Brain pericyte (primary cell): ENCODE measurements around the gene SMIM24.

Experiments used
- DNase-seq: peaks from one replicate; pipeline ENCODE4 v3.0.0-alpha.2; 2012; ENCODE audit warnings: low read depth, low spot score

The SMIM24 gene

DNA sequence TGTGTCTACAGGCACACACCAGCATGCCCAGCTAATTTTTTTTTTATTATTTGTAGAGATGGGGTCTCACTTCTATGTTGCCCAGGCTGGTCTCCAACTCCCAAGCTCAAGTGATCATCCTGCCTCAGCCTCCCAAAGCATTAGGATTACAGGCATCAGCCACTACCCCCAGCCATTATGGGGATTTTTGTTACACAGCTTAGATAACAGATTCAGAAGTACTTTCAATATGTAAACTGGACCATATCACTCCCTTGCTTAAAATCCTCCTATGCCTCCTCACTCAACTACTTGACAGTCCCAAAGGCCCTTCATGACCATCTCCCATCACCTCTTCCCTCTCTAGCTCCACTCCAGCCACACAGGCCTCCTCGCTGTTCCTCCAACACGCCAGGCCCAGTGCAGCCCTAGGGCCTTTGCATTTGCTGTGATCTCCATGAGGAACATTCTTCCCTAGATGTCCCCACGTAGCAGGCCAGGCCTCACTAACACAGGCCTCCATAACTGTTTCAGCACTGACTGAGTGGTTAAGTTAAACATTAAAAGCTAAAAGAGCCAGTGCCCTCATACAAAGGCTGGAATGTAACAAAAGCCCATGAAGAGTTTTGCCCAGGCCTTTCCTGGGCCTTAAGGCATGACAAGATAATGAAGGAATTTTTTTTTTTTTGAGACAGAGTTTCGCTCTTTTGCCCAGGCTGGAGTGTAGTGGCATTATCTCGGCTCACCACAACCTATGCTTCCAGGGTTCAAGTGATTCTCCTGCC is 17.6 kb upstream of the SMIM24 start:
- DNase-seq = no peak

GRCh38 chr19:3496392-3497273 is 16.3 kb upstream of the SMIM24 start:
- DNase-seq = no peak

- no peak for DNase-seq
Observed at GRCh38 chr19:3494559-3494958, 14.2 kb upstream of the SMIM24 start.

DNA sequence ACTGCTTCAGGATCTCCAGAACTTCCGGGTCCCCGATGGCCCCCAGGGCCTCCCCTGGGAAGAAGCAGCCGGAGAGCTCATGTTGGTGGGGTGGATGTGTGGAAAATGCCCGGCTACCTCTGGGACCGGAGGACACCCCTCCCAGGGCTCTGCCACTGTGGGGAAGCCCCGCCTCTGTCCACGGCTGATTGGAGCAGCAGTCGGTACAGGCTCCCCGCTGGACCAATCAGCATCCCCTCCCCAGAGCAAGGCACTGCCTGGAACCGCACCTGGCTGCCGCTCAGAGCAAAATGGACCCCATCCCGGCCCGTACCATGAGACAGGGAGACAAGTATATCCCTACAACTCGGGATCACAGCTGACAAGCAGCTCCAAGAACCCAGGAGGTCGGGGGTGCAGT is 13.7 kb upstream of the SMIM24 start:
- no peak for DNase-seq

DNA sequence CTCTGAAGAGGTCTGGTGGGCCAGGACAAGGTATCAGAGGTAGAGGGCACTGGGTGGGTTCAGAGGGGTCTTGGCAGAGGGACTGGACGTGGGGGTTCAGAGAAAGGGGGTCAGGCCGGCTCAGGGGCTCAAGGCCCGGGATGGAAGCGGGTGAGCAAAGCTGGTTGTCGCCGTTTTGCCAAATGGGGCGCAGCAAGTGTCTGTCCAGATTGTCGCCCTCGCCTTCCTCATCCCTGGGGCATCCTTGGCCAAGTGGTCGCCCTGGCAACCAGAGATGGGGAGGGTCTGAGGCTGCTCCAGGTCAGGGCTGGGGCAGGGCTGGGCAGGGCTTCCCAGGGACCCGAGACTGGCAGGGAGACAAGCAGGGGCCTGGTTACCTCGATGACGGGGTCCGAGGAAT is 13.3 kb upstream of the SMIM24 start:
- DNase-seq = no peak

DNA sequence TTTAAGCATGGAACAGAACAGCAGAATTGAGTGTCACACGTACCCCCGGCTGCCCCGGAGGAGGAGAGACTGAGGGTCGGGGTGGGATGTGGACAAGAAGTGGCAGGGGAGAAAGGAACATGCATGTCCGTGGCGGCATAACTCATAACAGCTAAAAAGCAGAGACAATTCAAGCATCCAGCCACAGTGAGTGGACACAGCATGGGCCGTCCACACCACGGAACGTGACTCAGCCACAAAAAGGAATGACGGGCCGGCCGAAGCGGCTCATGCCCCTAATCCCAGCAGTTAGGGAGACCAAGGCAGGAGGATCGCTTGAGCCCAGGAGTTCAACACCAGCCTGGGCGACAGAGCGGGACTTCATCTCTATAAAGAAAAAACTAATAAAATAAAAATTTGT is 12.6 kb upstream of the SMIM24 start:
- no peak for DNase-seq

DNA sequence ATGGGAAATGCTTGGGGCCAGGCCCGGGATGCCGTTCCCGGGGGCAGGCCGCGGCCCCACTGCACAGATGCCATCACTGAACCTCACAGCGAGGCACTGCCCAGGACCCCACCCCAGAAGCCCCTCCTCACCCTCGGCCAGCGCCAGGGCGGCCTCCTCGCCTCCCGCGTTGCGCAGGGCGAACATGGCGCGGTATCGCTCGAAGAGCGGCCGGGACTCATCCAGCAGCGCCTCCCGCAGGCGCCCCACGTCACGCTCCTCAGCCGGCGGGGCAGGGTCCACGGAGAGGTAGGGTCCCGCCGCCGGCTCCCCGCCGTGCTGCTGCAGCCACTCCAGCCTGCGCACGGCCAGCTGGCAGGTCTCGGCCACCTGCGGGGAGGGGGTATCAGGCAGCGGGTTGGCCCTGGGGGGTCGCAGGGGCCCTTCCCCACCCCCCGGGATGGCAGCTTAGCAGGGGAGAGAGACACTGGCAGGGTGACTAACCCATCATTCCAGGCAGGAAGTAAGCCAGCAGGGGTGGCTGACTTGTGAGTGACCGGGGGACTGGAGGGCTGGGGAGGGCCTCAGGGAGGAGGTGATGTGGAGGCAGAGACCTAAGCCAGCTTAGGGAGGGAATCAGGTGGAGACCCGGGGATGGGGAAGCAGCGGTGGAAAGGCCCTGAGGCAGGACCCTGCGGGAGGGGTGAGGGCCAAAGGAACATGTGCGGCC is 12.0 kb upstream of the SMIM24 start:
- DNase-seq = no peak

- DNase-seq = no peak
Observed at GRCh38 chr19:3491396-3492119, 11.2 kb upstream of the SMIM24 start.

DNA sequence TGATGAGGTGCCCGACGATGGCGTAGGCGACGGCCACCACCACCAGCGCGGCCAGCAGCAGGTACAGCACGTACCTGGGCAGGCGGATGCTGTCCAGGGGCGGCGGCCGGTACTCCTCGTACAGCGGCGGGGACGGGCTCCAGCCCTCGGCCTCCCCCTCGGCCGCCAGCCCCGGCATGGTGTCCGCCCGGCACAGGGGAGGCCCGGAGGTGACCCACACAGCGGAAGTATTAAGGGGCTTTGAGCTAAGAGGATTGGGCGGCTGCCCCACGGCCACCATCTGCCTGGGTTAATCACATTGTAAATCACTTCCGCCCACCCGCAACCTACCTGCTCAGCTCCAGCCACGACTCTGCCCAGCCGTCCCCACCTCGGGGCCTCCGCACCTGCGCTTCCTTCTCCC is 2.9 kb upstream of the SMIM24 start, which contains the start of gene SMIM44:
TSS of gene SMIM44 (minus strand) at position 216 of the 403 bp plus-strand sequence. CDS start at position 178, 38 bp downstream.
- no peak for DNase-seq

DNA sequence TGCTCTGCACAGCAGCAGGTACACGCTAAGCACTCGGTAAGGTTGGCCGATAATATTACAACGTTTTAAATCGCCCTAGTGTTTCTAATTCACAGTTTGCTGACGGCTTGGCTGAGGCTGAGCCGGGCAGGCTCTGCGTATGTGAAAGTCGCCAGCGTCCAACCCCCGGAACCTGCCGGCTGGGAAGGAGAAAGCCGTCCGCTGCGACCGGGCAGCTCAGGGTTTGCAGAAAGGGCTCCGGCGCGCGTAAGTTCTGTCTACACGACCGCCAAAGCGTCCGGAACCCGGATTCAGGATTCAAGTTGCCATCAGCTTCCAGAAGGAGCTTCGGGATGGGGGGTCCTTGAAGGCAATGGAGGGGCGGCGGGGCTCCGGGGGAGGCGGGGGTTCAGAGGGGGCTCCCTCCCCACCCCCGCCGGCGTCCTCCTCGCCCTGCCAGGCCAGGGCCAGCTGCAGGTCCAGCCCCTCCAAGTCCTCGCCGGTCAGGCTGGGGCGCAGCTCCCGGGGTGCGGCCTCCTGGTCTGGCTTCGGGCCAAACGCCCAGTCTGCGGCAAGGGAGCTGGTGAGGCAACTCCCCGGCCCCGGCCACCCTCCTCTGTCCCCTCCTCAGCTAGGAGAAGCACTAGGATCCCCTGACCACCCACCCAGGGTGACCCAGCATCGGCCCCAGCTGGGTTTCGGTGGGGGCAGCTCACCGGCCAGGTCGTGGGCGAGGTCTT is 2.3 kb upstream of the SMIM24 start:
- DNase-seq = no peak

GRCh38 chr19:3481241-3482090 is 1.1 kb upstream of the SMIM24 start:
- DNase-seq = no peak

DNA sequence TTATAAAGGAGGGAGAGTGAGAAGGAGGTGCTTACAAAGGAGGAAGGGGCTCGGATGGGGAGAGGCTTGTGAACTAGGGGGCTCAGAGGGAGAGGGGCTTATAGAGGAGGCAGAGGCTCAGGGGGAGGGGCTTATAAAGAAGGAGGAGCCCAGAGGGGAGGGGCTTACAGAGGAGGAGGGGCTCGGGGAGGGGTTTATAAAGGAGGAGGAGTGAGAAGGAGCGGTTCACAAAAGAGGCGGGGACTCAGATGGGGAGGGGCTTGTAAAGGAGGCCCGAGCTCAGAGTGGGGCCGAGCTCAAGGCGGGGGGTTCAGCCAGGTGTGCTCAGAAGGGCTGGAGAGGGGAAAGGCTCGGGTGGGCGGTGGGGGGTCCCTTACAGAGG is 500 bp downstream of the SMIM24 start:
- DNase-seq = no peak

GRCh38 chr19:3479177-3479833 is 1.0 kb downstream of the SMIM24 start:
- DNase-seq = no peak

- no peak for DNase-seq
Observed at GRCh38 chr19:3478409-3479176, 1.7 kb downstream of the SMIM24 start.

- no peak for DNase-seq
Observed at GRCh38 chr19:3477951-3478350, 2.4 kb downstream of the SMIM24 start.

DNA sequence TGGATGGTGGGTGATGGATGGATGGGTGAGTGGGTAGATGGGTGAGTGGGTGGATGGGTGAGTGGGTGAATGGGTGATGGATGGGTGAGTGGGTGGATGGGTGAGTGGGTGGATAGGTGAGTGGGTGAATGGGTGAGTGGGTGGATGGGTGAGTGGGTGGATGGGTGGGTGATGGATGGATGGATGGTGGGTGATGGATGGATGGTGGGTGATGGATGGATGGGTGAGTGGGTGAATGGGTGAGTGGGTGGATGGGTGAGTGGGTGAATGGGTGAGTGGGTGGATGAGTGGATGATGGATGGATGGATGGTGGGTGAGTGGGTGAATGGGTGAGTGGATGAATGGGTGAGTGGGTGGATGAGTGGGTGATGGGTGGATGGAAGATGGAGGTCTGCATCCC is 2.8 kb downstream of the SMIM24 start:
- no peak for DNase-seq

DNA sequence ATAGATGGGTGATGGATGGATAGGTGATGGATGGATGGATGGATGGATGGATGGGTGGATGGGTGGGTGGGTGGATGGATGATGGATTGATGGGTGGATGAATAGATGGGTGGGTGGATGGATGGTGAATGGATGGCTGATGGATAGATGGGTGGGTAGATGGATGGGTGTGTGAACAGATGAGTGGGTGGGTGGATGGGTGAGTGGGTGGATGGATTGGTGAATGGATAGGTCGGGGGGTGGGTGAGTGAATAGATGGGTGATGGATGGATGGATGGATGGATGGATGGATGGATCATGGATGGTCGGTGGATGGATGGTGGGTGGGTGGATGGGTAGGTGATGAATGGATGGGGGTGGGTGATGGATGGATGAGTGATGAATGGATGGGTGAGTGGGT is 3.5 kb downstream of the SMIM24 start:
- no peak for DNase-seq

DNA sequence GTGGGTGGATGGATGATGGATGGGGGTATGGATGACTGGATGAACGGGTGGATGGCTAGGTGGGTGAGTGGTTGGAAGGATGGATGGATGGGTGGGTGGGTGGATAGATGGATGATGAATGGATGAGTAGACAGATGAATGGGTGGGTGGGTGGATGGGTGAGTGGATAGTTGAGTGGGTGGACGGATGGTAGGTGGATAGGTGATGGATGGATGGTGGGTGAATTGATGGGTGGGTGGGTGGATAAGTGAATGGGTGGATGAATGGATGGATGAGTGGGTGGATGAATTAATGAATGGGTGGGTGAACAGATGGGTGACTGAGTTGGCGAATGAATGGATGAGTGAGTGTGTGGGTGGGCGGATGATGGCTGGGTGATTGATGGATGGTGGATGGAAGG is 4.9 kb downstream of the SMIM24 start:
- DNase-seq = no peak

GRCh38 chr19:3474614-3475013 is 5.7 kb downstream of the SMIM24 start:
- no peak for DNase-seq
